ENCODE measurements around the gene CP.
"Not testable (repeated sequence)": the region's sequence is repeated elsewhere in the genome, so short reads cannot be mapped to it uniquely, and the experiment has no call there.

Gene CP

GRCh38 chr3:149221783-149222517 lies at the start of gene CP:
CP (minus strand) TSS chr3:149221829; CDS start chr3:149221792, 37 bp downstream.
- DNase-seq = no peak

DNA sequence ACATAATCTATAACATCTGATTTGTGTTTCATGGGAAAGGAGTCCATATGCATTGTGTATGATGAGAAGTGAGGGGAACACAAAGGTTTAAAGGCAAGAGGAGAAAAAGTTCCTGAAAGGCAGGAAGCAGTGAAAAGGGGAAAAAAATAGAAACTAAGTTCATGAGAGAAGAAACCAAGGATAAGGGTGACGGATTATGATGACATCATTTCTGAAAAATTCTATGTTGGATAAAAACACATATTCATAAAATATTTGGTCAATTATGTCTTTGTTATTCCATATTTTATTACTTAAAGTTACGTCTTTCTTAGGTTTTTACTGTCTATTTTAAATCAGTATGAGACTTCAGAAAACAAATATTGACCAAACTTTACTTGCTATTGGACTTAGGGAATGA lies 48.6 kb upstream of the CP start:
- DNase-seq = no peak

DNA sequence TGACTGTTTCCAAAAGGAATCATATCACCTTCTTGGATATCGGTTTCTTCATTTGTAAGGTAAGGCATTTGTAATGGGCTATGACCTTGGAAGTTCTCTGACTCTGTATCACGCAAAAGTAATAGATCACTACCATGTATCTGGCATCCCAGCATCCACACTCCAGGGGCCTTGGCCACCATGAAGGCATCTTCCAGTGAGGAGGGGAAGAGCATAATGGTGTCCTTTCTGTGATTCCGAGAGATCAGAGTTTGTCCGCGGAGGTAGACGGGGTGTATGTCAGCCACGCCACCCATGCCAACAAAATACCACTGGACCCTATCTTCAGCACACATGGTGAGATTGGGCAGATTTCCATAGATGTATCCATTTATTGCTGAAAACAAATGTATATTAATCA lies 48.1 kb upstream of the CP start:
- DNase-seq = no peak

GRCh38 chr3:149267565-149267964 lies 45.9 kb upstream of the CP start:
- no peak for DNase-seq

- DNase-seq = no peak
Measured at GRCh38 chr3:149266736-149267135, 45.1 kb upstream of the CP start.

DNA sequence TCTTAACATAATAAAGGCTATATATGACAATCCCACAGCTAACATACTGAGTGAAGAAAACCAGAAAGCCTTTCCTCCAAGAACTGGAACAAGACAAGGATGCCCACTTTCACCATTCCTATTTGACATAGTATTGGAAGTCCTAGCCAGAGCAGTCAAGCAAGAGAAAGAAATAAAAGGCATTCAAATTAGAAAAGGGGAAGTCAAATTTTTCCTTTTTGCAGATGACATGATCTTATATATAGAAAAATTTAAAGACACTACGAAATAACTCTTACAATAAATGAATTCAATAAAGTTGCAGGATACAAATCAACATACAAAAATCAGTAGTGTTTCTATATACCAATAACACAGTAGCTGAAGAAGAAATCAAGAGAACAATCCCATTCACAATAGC lies 42.2 kb upstream of the CP start:
- no peak for DNase-seq

DNA sequence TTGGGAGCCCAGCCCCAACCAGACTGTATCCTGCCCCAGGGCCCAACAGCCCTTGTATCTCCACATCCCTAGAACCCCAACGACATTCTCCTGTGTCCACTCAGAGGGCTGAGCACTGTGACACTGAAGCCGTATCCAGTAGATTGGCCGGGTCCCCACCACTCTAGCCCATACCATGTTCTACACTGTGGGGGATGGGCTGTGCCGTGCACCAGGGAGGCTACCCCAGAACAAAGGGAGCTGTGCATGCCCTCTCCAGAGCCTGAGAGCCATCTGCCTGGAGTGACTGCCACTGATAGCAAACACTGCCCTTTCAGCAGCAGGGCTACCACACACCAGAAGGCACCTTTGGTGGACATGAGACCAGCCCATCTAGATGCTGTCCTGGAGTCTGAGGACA lies 37.1 kb upstream of the CP start:
- no peak for DNase-seq

GRCh38 chr3:149258298-149258697 lies 36.7 kb upstream of the CP start:
- peak; percentile 36 for DNase-seq

DNA sequence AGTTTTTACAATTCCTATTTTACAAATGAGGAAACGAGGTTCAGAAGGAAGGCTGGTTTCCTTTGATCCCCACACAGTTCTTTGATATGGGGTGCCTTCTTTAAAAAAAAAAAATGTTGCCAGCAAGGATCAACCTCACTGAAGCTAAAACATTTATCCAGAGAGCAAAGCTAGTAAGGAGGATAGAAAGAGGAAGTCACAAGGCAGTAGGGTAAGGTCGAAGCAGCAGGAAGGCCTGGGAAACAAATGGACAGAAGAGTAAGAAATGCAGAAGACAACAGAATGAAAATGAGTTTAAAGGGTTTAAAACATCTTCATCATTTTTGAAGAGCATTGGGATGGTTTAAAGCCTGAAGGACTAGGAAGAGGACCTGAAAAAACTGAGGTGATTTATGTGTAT lies 30.6 kb upstream of the CP start:
- DNase-seq = no peak

DNA sequence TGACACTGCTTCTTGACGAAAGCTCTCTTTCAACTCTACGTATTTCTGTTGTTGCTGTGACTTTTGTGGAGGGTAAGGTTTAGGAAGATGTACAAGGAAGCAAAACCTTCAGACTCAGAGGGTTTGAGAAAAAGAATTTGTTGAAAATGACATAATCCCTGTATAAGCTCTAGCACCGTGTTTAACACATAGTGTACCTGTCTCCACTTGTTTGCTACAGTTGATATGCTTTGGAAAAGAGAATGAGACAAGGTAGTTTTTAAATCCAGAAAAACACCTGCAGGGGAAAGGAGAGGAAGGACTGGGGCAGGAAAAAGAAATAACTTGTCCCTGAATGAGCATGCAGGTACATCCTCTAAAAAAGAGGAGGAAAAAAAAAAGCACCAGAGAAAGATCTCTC lies 29.6 kb upstream of the CP start:
- DNase-seq = no peak

DNA sequence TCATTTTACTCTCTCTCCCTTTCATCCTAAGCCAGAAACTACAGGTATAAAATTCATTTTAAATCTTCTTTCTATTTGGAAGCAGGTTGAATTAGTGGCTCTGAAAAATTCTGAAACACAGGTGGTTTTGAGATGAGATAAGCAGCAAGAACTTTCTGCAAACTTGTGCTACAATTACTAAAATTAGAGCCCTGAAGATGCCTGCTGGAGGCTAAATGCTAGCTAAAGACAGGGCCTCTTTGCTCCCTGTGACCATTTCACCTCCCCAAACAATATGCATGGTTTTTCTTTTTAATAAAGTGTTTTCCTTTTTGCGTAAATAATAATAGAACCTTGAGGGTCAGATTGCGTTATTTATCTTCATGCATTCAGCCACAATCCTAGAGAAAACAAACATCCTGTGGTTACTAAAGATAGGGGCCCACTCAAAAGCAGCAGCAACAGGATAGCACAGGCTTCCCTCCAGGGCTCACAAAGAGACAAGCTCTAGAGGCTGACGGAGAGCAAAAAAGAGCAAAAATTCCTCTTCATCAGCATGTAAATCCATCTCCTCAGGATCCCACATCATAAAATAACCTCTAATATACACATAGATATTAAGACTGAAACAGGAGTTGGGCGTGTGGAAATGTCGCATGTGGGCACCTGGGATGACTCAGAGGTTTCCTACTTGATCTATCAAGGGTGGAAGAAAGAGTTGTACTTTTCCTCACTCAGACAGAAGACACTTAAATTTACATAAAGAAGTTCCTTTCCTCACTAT lies 26.5 kb upstream of the CP start:
- DNase-seq = no peak

DNA sequence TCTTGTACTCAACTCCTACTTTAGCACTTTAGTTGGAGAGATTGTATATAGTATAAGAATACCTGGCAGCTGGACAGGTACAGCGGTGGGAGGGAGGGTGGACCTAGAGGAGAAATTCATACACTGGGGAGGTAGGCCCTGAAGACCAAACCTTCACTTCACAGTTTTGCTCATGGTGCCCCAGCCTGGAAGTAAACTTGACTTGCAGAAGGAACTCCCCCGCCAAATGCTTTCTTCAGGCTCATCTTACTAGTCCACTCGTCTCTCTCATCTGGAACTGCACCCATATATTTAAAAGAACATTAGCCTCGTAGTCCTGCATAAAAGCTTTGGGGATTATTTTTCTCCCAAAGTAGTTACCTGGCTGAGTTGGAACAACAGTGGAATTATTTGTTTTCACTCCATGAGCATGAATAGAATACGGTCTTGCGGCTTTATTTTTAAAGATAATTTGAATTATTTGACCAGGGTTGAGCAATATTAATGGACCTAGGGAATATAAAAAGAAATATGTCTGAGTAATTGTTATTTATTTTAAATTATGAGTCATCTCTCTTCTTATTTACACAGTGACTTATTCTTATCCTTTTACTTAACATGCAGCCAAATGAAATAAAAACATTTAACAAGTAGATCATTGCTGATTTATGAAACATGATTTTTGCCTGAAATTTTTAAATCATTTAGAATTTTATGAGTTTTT lies 25.5 kb upstream of the CP start:
- no peak for DNase-seq

GRCh38 chr3:149245738-149246451 lies 24.3 kb upstream of the CP start:
- DNase-seq = no peak

DNA sequence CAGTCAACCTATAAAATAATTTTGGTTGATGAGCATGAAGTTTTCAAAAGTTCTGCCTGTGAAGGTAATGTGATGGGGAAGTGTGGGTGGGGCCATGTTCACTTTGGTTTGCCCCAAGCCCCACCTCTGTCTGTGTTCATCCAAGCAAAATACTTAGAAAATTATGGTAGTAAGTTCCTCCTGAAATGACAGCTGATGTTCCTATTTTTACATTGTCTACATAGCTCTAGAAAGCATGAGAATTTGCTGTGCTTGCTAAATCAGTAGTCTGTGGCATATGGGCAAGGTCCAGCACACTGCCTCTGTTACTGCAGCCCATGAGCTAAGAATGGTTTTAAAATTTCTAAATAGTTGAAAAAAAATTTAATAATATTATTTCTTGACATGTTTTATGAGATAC lies 21.9 kb upstream of the CP start:
- DNase-seq = no peak

- no peak for DNase-seq
Measured at GRCh38 chr3:149239357-149239936, 17.8 kb upstream of the CP start.

DNA sequence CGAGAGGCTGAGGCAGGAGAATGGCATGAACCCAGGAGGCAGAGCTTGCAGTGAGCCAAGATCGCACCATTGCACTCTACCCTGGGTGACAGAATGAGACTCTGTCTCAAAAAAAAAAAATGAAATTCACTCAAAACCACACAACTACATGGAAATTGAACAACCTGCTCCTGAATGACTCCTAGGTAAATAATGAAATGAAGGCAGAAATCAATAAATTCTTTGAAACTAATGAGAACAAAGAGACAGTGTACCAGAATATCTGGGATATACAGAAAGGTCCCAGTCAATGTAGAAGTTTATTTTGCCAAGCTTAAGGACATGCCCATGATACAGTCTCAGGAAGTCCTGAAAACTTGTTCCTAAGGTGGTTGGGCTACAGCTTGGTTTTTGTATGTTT lies 16.6 kb upstream of the CP start:
- DNase-seq = not testable (repeated sequence)

GRCh38 chr3:149235599-149236424 lies 14.2 kb upstream of the CP start:
- DNase-seq = no peak

- no peak for DNase-seq
Measured at GRCh38 chr3:149234671-149235245, 13.1 kb upstream of the CP start.

DNA sequence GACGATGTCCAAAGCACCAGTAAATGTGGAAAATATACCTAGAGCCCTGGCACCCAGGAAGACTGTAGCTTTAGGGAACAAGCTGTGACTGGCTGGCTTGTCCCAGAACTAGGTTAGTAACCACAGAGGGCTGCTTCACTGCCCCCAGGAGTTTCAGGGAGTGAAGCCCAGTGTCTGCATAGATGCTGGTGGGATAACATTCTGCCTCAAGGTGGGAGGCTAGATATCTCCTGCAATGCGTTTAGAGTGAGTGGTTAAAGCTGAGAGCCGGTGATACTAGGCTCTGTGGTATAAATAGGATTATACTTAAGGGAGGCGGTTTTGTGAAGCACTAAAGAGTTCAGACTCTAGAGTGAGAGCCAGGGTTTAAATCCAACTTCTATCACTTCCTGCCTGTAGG lies 11.7 kb upstream of the CP start:
- DNase-seq = no peak

DNA sequence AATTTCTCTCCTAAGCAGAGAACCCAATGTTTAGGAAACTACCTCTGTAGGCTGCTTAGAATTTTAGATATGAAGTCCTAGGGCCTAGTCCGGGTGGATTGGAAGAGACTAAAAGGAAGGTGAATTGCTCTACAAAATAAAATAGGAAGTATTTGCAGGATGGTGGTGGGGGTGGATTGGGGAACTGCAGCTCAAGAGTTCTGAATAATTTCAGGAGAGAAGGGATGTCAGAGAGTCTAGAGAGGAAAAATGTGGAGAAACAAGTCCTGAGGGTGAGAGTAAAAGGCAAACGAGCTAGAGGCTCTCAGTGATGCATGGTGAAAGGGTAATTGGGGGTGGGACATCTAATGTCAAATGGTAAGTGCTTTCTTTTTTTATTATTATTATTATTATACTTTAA lies 10.2 kb upstream of the CP start:
- no peak for DNase-seq

DNA sequence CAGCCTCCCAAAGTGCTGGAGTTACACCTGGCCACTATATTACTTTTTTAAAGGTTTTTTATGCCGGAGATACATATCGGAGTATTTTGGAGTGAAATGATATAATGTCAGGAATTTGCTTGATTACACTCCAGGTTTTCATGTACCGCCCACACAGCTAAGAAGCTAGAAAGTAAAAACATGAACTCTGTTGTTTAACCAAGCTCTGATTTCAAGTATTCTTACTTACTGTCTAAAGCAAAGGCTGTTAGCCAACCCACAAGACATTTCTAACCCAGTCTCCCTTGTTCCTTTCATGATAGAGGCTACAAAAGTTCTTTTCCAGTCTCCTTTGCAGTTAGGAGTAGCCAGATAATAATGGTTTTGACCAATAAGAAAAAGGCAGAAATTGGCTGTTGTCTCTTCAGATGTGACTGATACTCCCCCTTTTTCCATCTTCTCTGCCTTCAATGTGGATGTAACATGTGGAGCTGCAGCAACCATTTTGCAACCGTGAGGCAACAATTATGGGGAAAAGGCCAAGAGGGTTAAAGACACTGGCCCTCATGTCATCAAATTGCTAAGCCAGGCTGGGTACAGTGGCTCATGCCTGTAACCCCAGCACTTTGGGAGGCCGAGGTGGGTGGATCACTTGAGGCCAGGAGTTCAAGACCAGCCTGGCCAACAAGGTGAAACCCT lies 6.1 kb upstream of the CP start:
- DNase-seq = no peak

All from femur (tissue), 1 donor.